ENCODE data around the gene EIPR1.

The EIPR1 gene

GRCh38 chr2:3321825-3322224 lies 55.8 kb downstream of the EIPR1 start:
- no peak for DNase-seq

DNA sequence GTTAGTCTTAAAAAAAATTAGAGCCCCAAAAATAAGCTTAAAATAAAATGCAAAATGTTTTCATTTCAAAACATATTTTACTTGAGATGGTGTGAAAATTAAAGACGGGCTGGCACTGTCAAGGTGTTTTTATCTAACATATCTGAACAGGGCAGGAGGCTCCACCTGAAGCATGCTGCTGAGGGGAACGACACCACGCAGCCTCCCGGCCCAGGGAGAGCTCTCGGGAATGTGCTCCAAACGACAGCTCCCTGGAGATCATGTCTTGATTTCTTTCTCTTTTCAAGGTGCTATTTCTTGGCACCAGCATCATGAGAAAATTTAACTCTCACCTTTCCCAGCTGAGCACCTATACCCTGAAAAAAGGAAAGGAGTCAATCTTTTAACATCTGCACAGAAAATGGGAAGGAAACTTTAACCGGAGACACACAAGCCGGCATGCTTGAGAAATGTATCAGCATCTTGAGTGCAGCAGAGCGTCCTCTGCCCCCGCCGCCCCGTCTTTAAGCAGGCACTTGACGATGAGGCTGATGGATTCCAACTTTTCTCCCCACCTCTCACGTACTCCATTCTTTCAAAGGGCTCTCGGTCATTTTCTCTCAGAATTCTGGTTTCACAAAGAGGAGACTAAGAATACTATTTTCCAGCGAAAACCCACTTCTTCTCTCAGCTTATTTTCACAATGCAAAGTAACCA lies 56.6 kb downstream of the EIPR1 start:
- no peak for DNase-seq

GRCh38 chr2:3319745-3320566 lies 57.7 kb downstream of the EIPR1 start:
- DNase-seq, result no peak

GRCh38 chr2:3319134-3319533 lies 58.5 kb downstream of the EIPR1 start:
- DNase-seq, result no peak

DNA sequence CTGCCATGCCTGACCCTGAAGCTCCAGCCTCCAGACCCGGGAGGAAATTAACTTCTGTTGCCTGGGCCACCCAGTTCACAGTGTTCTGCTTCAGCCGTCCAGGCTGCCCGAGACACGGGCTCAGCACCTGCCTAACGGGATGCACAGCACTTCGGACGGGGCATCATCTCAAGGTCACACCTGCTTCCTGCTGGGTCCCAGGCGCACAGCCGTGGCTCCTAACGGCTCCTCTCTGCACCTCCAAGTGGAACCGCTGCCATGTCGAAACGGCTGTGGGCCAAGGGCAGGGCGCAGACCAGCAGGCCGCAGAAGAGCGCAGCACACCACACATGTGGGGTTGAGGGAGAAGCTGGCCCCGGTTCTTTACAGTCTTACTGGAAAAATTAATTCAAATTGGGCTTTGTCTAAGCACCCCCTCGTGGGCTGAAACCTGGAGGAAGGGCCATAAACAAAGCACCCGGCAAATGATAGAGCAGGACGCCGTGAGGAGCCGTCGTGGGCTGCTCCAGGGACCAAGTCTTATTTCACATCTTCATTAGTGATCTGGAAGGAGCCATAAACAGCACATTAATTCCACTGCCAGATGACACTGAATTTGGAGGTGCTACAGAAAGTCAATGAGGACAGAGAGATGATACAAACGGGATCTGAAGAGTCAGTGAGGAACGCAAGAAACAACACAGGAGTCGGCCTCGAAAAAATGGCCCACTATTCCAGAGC lies 59.6 kb downstream of the EIPR1 start:
- no peak for DNase-seq

DNA sequence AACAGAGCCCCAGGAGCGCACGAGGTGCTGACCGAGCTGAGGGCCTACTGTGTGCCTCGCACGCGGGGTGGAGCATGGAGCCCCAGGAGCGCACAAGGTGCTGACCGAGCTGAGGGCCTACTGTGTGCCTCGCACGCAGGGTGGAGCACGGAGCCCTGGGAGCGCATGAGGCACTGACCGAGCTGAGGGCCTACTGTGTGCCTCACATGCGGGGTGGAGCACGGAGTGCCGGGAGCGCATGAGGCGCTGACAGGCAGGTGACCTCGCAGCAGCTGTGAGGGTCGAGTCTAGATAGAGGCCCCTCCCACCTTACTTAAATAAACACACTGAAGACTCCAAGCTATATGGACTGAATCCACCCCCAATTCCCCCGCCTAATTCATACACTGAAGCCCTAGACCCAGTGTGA lies 60.3 kb downstream of the EIPR1 start:
- DNase-seq, result no peak

DNA sequence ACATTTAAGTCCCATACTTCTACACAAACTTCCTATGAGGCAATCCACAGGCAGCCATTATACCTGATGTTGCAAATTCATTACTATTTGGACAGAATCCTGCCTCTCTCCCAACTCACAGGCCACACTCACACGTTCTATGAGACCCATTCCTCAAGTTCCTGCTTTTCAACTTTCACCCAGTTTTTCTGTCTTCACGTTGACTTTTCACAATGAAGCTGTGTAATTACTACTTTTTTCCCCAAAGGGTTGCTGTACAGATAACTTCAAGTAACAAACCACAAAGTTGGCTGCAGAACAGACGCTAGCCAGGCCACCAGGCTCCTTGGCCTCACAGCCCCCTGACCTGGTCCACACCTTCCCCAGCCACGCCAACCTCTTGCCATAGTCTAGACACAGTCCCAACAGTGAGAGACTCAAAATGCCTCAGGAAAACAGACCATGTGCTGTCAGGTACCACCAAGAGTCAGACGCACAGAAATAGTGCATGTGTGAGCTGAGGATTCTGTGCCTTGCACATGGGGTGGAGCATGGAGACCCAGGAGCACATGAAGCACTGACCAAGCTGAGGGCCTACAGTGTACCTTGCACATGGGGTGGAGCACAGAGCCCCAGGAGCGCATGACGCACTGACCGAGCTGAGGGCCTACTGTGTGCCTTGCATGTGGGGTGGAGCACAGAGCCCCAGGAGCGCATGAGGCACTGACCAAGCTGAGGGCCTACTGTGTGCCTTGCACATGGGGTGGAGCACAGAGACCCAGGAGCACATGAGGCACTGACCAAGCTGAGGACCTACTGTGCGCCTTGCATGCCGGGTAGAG lies 61.0 kb downstream of the EIPR1 start:
- DNase-seq, result no peak

DNA sequence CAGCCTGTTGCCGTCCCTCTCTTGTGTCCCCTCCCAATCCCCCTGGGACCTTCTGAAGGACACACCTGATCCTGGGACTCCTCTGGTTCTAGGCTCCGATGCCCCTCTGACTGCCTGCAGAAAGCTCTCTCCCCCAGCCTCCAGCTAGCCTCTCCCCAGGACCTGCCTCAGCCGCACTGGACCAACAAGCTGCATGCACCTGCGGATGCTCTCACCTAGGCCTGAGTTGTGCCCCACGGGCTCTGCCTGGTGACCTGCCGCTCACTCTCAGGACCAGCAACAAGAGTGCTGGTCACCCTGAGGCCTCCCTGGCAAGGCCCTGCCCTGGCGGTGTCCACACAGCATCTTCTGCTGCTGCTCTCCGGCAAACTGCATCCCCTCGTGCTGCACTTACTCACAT lies 63.0 kb downstream of the EIPR1 start:
- no peak for DNase-seq

DNA sequence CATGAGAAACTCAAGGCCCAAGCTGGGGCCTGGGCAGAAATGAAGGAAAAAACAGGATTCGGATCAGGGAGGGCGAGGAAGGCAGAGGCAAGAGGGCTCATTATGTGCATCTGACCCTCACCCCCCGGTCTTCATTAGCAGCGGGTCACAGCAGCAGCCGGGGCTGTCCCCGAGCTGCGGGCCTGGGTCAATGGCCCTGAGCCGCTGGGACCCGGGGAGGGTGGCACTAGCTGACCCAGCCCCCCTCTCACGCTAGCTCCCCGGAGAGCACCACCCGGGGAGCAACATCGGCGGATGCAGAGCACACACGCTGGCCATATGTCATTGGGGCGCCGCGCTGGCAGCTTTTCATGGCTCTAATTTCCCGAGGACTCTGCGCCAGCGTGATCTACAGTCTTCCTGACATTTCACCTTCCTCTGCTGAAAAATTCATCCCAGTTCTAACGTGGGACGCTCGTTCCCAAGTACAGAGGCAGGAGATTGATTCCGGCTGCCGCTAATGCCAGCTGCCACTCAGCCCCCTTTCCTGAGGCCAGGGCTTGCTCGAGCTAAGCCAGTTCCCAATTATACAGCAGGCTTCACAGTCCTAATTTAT lies 63.7 kb downstream of the EIPR1 start:
- DNase-seq, result no peak

- DNase-seq, result no peak
These were observed 64.9 kb downstream of the EIPR1 start for GRCh38 chr2:3312576-3313345.

DNA sequence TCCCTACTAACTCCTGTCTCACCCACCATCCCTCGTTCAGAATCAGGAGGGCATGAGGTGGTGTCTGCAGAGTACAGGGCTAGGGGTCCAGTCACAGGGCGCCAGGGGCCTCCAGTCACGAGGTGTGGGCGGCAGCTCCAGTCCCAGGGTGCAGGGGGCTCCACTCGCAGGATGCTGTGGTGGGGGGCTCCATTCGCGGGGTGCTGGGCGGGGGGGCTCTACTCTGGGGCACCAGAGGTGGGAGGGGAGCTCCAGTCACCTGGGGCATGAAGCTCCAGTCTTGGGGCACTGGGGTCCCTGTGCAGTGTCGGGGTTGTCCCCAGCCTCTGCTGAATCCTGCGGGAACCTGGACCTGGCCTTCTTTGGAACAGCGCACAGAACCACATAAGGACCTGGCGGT lies 66.0 kb downstream of the EIPR1 start:
- DNase-seq, result no peak

DNA sequence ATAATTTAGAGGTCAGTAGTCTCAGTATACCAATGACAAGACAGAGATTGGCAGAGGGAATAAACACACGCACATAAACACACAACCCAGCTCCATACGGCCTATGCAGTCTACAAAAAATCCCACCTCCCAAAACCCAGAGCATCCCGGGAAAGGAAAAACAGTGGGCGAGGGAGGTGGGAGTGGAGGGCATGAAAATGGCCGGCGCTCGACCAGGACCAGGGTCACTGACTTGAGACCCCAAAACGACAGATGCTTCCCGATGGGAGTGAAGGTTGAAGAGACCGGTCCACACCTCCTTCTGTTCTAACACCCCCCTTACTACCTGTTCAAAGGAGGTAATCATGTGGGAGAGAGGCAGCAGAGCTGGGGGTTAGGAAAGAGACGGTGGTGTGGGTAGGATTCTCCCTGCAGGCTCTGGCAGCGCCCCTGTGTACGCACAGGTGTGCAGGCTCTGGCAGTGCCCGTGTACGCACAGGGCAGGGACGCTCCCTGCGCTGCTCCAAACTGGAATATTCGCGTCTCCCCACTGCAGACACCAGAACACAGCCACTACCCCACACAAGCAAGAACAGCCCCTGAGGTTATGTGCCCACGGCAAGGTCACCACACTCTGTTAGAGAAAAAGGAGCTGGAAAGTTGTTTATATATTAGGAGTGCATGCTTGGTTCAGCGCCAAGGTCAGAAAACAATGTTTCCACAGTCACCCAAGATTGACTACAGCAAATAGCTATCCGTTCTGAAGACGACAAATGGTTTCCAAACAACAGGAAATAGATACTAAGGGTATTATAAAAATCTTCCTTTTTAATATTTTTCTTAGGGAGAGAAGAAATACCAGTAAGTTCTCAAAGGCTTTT lies 67.9 kb downstream of the EIPR1 start:
- DNase-seq, result no peak

DNA sequence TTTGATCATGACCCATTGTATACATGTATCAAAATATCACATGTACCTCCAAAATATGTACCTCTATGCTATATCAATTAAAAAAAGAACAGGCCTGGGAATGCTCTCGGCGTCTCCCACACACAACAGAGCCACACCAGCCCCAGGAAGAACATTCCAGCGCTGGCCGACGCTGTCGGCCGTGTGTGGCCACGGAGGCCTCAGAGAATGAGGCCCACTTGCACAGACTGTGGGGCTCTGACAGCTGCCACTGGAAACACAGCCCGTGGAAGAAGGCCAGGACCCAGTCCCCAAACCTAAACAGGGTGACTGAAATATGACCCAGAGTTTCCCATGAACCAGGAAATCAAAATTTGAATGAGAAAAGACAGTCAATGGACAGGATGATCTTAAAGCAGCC lies 69.7 kb downstream of the EIPR1 start:
- DNase-seq, result no peak

DNA sequence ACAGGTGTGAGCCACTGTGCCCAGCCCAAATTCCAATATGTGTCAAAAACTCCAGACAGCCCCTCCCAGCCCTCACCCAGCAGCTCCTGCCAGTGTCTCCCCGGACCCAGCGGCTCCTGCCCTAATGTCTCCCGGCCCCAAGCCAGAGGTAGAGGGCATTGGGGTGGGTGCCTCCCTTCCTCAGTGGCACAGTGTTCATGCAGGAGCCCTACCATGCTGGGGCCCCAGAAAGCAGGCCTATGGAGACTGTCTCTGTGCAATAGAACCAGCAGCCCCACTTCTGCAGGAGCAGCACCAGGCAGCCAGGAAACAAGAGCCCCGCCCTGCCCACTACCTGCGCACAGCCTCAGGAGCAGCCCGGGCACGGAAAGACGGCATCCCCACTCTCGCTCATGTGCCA lies 70.4 kb downstream of the EIPR1 start:
- no peak for DNase-seq

- no peak for DNase-seq
These were observed 71.7 kb downstream of the EIPR1 start for GRCh38 chr2:3305952-3306351.

DNA sequence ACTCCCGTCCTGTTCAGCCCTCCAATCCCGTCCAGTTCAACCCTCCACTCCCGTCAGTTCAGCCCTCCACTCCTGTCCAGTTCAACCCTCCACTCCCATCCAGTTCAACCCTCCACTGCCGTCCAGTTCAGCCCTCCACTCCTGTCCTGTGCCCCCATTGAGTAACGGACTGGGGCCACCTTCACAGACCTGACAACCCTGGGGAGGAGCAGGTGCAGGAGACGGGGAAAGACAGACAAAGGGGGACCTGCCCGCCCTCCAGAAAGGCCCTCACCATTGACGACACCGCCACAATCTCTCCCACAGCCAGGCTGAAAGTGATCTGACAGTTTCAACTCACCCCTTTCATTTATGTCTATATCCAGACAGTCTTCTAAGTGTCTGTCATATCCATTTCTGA lies 72.2 kb downstream of the EIPR1 start:
- DNase-seq, result no peak

GRCh38 chr2:3303583-3304406 lies 73.8 kb downstream of the EIPR1 start:
- DNase-seq, result peak; percentile 85

DNA sequence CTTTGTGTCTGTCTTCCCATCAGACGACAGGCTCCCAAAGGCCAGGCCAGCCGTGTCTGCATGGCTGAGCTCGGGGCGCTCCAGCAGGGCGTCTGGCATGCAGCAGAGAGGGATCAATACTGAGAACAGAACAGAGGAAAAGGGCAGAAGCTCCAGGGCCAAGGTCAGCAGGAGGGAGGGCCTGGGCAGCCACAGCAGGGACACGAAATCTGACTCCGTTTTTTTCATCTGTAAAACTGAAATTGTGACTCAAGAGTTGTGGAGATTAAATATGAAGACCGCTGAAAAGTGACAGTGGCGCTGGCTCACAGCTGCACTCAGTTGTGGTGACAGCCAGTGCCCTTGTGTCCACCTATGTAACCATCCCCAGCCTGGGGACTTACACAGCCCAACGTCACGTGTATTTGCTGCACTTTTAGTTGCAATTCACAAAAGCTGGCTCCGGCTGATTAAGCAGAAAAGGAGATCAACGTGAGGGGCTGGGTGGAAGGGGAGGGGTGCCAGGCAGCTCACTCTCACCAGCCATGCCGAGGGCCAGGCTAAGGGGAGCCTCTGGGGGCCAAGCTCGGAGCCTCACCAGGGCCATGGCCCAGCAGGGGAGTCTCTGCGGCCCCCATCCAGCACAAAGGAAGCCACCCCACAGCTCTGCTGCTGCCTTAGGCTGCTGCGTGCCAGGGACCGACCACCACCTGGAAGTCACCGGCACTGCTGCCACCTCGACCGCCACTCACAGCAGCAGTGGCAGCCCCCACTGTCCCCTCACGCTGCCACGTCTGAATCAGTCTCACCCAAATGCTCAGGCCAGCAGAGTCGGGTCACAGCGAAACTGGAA lies 74.7 kb downstream of the EIPR1 start:
- no peak for DNase-seq

GRCh38 chr2:3302421-3302750 lies 75.2 kb downstream of the EIPR1 start:
- no peak for DNase-seq
